H9 (cell line): ENCODE results near the gene RBM15. TPM values are rescaled to one million over a fixed set of nuclear protein-coding genes. Genes with fewer than 3 reads are reported as not detected.

Experiments
- DNase-seq: peaks from one replicate; pipeline ENCODE4 v3.0.0-alpha.2; 2017
- H2AFZ ChIP-seq: one replicate; pipeline ENCODE4 v1.6.1; 2013; ENCODE audit warnings: mild to moderate bottlenecking, low read length, control low read depth, moderate library complexity
- H2AK5ac ChIP-seq: 2 replicates; pipeline ENCODE4 v1.6.1; 2013; ENCODE audit warnings: low read length, control low read depth, mixed read lengths; ENCODE audit not compliant: insufficient read length
- H2BK120ac ChIP-seq: one replicate; pipeline ENCODE4 v1.6.1; 2013; ENCODE audit warnings: low read depth, mild to moderate bottlenecking, low read length, control low read depth, inconsistent platforms; ENCODE audit not compliant: poor library complexity, severe bottlenecking
- H2BK12ac ChIP-seq: 2 replicates; pipeline ENCODE4 v1.6.1; 2013; ENCODE audit warnings: low read length, control low read depth, mixed read lengths, low read depth; ENCODE audit not compliant: insufficient read length
- H2BK15ac ChIP-seq: 2 replicates; pipeline ENCODE4 v1.6.1; 2013; ENCODE audit warnings: low read depth, low read length, control low read depth
- H2BK20ac ChIP-seq: one replicate; pipeline ENCODE4 v1.6.1; 2013; ENCODE audit warnings: low read depth, mild to moderate bottlenecking, low read length, control low read depth, inconsistent platforms; ENCODE audit not compliant: poor library complexity, severe bottlenecking
- H2BK5ac ChIP-seq: 2 replicates; pipeline ENCODE4 v1.6.1; 2013; ENCODE audit warnings: low read length, control low read depth, mixed read lengths; ENCODE audit not compliant: insufficient read length
- H3K14ac ChIP-seq: 2 replicates; pipeline ENCODE4 v1.6.1; 2013; ENCODE audit warnings: low read length, control low read depth; ENCODE audit not compliant: insufficient read depth
- H3K18ac ChIP-seq: 2 replicates; pipeline ENCODE4 v1.6.1; 2013; ENCODE audit warnings: low read depth, mild to moderate bottlenecking, mixed read lengths, low read length, control low read depth; ENCODE audit not compliant: insufficient read length
- H3K23ac ChIP-seq: 2 replicates; pipeline ENCODE4 v1.6.1; 2013; ENCODE audit warnings: low read length, control low read depth, mixed read lengths, low read depth; ENCODE audit not compliant: insufficient read length
- H3K23me2 ChIP-seq: 2 replicates; pipeline ENCODE4 v1.6.1; 2013; ENCODE audit warnings: low read depth, mild to moderate bottlenecking, mixed read lengths, low read length, control low read depth; ENCODE audit not compliant: insufficient read length, poor library complexity, severe bottlenecking
- H3K27ac ChIP-seq: 2 replicates; pipeline ENCODE4 v1.5.1; 2013; ENCODE audit warnings: low read length, control low read depth, mixed read lengths, low read depth; ENCODE audit not compliant: insufficient read length
- H3K27me3 ChIP-seq: 2 replicates; pipeline ENCODE4 v1.6.1; 2013; ENCODE audit warnings: low read length, control low read depth, inconsistent platforms; ENCODE audit not compliant: insufficient read depth
- H3K4ac ChIP-seq: 2 replicates; pipeline ENCODE4 v1.6.1; 2013; ENCODE audit warnings: low read depth, mild to moderate bottlenecking, control low read depth, inconsistent platforms, low read length, moderate library complexity
- H3K4me1 ChIP-seq: 2 replicates; pipeline ENCODE4 v1.6.1; 2013; ENCODE audit warnings: low read length, control low read depth, inconsistent platforms; ENCODE audit not compliant: insufficient read depth
- H3K4me2 ChIP-seq: 2 replicates; pipeline ENCODE4 v1.6.1; 2013; ENCODE audit warnings: low read length, control low read depth, mixed read lengths; ENCODE audit not compliant: insufficient read length, insufficient read depth
- H3K56ac ChIP-seq: 2 replicates; pipeline ENCODE4 v1.6.1; 2013; ENCODE audit warnings: low read depth, mild to moderate bottlenecking, mixed read lengths, low read length, control low read depth; ENCODE audit not compliant: insufficient read length
- H3K79me1 ChIP-seq: 2 replicates; pipeline ENCODE4 v1.6.1; 2013; ENCODE audit warnings: low read depth, mild to moderate bottlenecking, moderate library complexity, low read length, control low read depth, inconsistent platforms; ENCODE audit not compliant: insufficient read depth, poor library complexity, severe bottlenecking
- H3K79me2 ChIP-seq: 2 replicates; pipeline ENCODE4 v1.6.1; 2013; ENCODE audit warnings: low read length, control low read depth, inconsistent platforms; ENCODE audit not compliant: insufficient read depth
- H3K9ac ChIP-seq: 2 replicates; pipeline ENCODE4 v1.6.1; 2013; ENCODE audit warnings: low read length, control low read depth, mixed read lengths; ENCODE audit not compliant: insufficient read length; ENCODE audit errors: extremely low read depth
- H3K9me3 ChIP-seq: one replicate; pipeline ENCODE4 v1.6.1; 2013; ENCODE audit warnings: low read depth, low read length, inconsistent platforms; ENCODE audit not compliant: control insufficient read depth
- H3T11ph ChIP-seq: one replicate; pipeline ENCODE4 v1.6.1; 2013; ENCODE audit warnings: mild to moderate bottlenecking, low read length, control low read depth, inconsistent platforms
- H4K20me1 ChIP-seq: one replicate; pipeline ENCODE4 v1.6.1; 2013; ENCODE audit not compliant: control insufficient read depth, insufficient read length, insufficient read depth
- H4K5ac ChIP-seq: 2 replicates; pipeline ENCODE4 v1.6.1; 2013; ENCODE audit warnings: low read depth, mild to moderate bottlenecking, mixed read lengths, low read length, control low read depth; ENCODE audit not compliant: insufficient read length
- H4K8ac ChIP-seq: replicated peaks from 2 replicates; pipeline ENCODE4 v1.6.1; 2013; ENCODE audit warnings: low read length, control low read depth, mixed read lengths, low read depth; ENCODE audit not compliant: insufficient read length
- H4K91ac ChIP-seq: 2 replicates; pipeline ENCODE4 v1.6.1; 2013; ENCODE audit warnings: low read depth, mild to moderate bottlenecking, moderate library complexity, mixed read lengths, low read length, control low read depth; ENCODE audit not compliant: insufficient read length
- H3K27ac Mint-ChIP-seq, 3 experiments: 2 replicates in 2 of 3; 3 replicates in 1 of 3; pipeline ENCODE4 v1.8.0; 2020 to 2021; ENCODE audit warnings: mixed read lengths in 3 of 3, mild to moderate bottlenecking in 1 of 3, moderate library complexity in 1 of 3
- H3K27me3 Mint-ChIP-seq: 2 replicates; pipeline ENCODE4 v1.8.0; 2021; ENCODE audit warnings: low read depth, mild to moderate bottlenecking, moderate library complexity, mixed read lengths
- H3K36me3 Mint-ChIP-seq, 3 experiments: 2 replicates in 2 of 3; 3 replicates in 1 of 3; pipeline ENCODE4 v1.8.0; 2020 to 2021; ENCODE audit warnings: low read depth in 3 of 3, mixed read lengths in 3 of 3; ENCODE audit not compliant: insufficient read depth in 1 of 3
- H3K4me1 Mint-ChIP-seq, 2 experiments: 2 replicates each; pipeline ENCODE4 v1.8.0; 2020; ENCODE audit warnings: mixed read lengths in 2 of 2
- H3K4me3 Mint-ChIP-seq, 2 experiments: 2 replicates in 1 of 2; 3 replicates in 1 of 2; pipeline ENCODE4 v1.8.0; 2020 to 2021; ENCODE audit warnings: mild to moderate bottlenecking in 2 of 2, mixed read lengths in 2 of 2, moderate library complexity in 1 of 2
- H3K9me3 Mint-ChIP-seq, 2 experiments: 2 replicates in 1 of 2; 3 replicates in 1 of 2; pipeline ENCODE4 v1.8.0; 2020; ENCODE audit warnings: mild to moderate bottlenecking in 2 of 2, mixed read lengths in 2 of 2, moderate library complexity in 1 of 2
- WGBS: extraction: QIAGEN DNeasy Blood & Tissue Kit; methylation state at CpG from one replicate; pipeline ENCODE4 v1.1.7; 2013; ENCODE audit warnings: missing lambda C conversion rate, low lambda C conversion rate, mixed read lengths; ENCODE audit not compliant: insufficient read length; ENCODE audit errors: extremely low coverage; 5-methylcytosine and 5-hydroxymethylcytosine counted together
- total RNA-seq: library from RNA; stranded (reverse); gene quantifications from 2 replicates; pipeline ENCODE4 v1.2.1, GENCODE V29; 2021
- TF ChIP-seq, protein P1 (sequence below): fragments of 200-600 bp; sonication (generic); conservative IDR thresholded peaks from 3 replicates; pipeline ENCODE4 v1.8.0; 2021; ENCODE audit warnings: antibody characterized with exemption, mild to moderate bottlenecking

Gene RBM15
- total RNA-seq, 1 experiment from 2014 or later = 62.0 TPM

DNA sequence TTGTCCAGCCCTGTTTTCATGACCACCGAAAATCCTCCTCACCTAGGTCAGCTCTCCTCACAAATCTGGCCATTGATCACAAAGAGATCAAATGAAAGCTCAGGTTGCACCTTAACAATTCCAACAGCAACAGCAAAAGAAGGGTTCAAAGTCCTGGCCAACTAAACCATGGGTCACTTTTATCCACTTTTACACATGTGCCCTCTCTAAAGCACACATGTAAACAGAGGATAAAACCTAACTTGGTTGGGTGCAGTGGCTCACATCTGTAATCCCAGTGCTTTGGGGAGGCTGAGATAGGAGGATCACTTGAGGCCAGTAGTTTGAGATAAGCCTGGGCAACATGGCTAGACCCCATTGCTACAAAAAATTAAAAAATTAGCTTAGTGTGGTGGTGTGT is 3.9 kb upstream of the RBM15 start:
- Histone ChIP-seq H3K27me3 (no peaks in the 10 kb centered on the region), H3T11ph (no peak overlapping the region), H4K20me1 (no peaks in the 10 kb centered on the region), H2BK15ac (no peak overlapping the region), H3K9ac (no peak overlapping the region), H3K23ac (no peak overlapping the region), H3K23me2 (peaks cover 5% of the 10 kb centered on the region), H3K4ac (no peak overlapping the region), H4K91ac (no peak overlapping the region), H3K79me1 (no peaks in the 10 kb centered on the region), H3K9me3 (no peaks in the 10 kb centered on the region), H3K56ac (no peak overlapping the region), H3K4me2 (no peak overlapping the region), H2BK5ac (no peak overlapping the region), H4K8ac (no peak overlapping the region), H3K4me1 (no peaks in the 10 kb centered on the region), H2BK20ac (no peak overlapping the region), H2AFZ (no peak overlapping the region), H3K79me2 (peaks cover 3% of the 10 kb centered on the region; the same call in 1 of the 2 replicates), H4K5ac (no peak overlapping the region), H3K14ac (no peak overlapping the region), H3K27ac (no peak overlapping the region), H2BK12ac (no peak overlapping the region), H3K18ac (no peak overlapping the region), H2AK5ac (no peak overlapping the region), H2BK120ac (no peak overlapping the region)
- no peak for DNase-seq
- TF ChIP-seq, protein P1, sequence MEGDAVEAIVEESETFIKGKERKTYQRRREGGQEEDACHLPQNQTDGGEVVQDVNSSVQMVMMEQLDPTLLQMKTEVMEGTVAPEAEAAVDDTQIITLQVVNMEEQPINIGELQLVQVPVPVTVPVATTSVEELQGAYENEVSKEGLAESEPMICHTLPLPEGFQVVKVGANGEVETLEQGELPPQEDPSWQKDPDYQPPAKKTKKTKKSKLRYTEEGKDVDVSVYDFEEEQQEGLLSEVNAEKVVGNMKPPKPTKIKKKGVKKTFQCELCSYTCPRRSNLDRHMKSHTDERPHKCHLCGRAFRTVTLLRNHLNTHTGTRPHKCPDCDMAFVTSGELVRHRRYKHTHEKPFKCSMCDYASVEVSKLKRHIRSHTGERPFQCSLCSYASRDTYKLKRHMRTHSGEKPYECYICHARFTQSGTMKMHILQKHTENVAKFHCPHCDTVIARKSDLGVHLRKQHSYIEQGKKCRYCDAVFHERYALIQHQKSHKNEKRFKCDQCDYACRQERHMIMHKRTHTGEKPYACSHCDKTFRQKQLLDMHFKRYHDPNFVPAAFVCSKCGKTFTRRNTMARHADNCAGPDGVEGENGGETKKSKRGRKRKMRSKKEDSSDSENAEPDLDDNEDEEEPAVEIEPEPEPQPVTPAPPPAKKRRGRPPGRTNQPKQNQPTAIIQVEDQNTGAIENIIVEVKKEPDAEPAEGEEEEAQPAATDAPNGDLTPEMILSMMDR = no peak
- H3K27me3 Mint-ChIP-seq = no peaks in the 10 kb centered on the region; the same call in 1 of the 2 replicates
- H3K4me3 Mint-ChIP-seq = no peak overlapping the region
- H3K27ac Mint-ChIP-seq = peak overlapping the region in 1 of 3 experiments; percentile 70; a peak in 1 of 7 replicates
- H3K9me3 Mint-ChIP-seq = peaks cover 6 to 8% of the 10 kb centered on the region in 2 experiments
- H3K36me3 Mint-ChIP-seq = peaks cover 10 to 13% (median 11%) of the 10 kb centered on the region in 3 experiments
- H3K4me1 Mint-ChIP-seq = peaks cover 12% of the 10 kb centered on the region in 2 experiments
- WGBS = no CpG with 5 or more reads among the region's 1 CpG
